GM23338 (cell line): ENCODE data around the gene CAT. TPM values are rescaled to one million over a fixed set of nuclear protein-coding genes. Genes with fewer than 3 reads are reported as not detected.

Experiments used
- ATAC-seq: fragments of 200-7000 bp; cut with Tn5 transposase; 3 replicates; pipeline ENCODE4 v1.9.1; 2020
- DNase-seq: peaks from one replicate; pipeline ENCODE4 v3.0.0-alpha.2; 2015; ENCODE audit warnings: low spot score
- H2AFZ ChIP-seq: fragments of 200-600 bp; sonication (generic); 2 replicates; pipeline ENCODE4 v1.8.0; 2016; ENCODE audit warnings: antibody characterized with exemption, mild to moderate bottlenecking, moderate library complexity
- H3F3A ChIP-seq: fragments of 200-600 bp; sonication (generic); replicated peaks from 2 replicates; pipeline ENCODE4 v1.8.0; 2017; ENCODE audit warnings: antibody characterized with exemption, mixed run types, low read depth
- H3K27ac ChIP-seq: fragments of 200-600 bp; sonication (generic); 2 replicates; pipeline ENCODE4 v1.6.1; 2016; ENCODE audit warnings: low read depth
- H3K27me3 ChIP-seq: fragments of 200-600 bp; sonication (generic); 2 replicates; pipeline ENCODE4 v1.8.0; 2016; ENCODE audit warnings: mild to moderate bottlenecking, mixed run types, moderate library complexity; ENCODE audit not compliant: insufficient read depth
- H3K36me3 ChIP-seq: fragments of 200-600 bp; sonication (generic); 2 replicates; pipeline ENCODE4 v1.8.0; 2016; ENCODE audit warnings: mild to moderate bottlenecking; ENCODE audit not compliant: insufficient read depth
- H3K4me1 ChIP-seq: fragments of 200-600 bp; sonication (generic); 2 replicates; pipeline ENCODE4 v1.8.0; 2016; ENCODE audit warnings: mild to moderate bottlenecking, moderate library complexity; ENCODE audit not compliant: insufficient read depth
- H3K4me2 ChIP-seq: fragments of 200-600 bp; sonication (generic); 2 replicates; pipeline ENCODE4 v1.7.1; 2017; ENCODE audit warnings: mixed run types
- H3K4me3 ChIP-seq: fragments of 200-600 bp; sonication (generic); 2 replicates; pipeline ENCODE4 v1.6.1; 2016; ENCODE audit warnings: mixed run types
- H3K79me2 ChIP-seq: fragments of 200-600 bp; sonication (generic); replicated peaks from 2 replicates; pipeline ENCODE4 v1.8.0; 2017; ENCODE audit warnings: mild to moderate bottlenecking; ENCODE audit not compliant: insufficient read depth
- H3K9me2 ChIP-seq: fragments of 200-600 bp; sonication (generic); 2 replicates; pipeline ENCODE4 v1.8.0; 2017; ENCODE audit not compliant: insufficient read depth
- H4K20me1 ChIP-seq: fragments of 200-600 bp; sonication (generic); replicated peaks from 2 replicates; pipeline ENCODE4 v1.8.0; 2017; ENCODE audit warnings: mild to moderate bottlenecking; ENCODE audit not compliant: insufficient read depth
- H3K27ac Mint-ChIP-seq: 2 replicates; pipeline ENCODE4 v1.8.0; 2020; ENCODE audit warnings: inconsistent platforms, mild to moderate bottlenecking, moderate library complexity, mixed read lengths
- H3K27me3 Mint-ChIP-seq: 3 replicates; pipeline ENCODE4 v1.8.0; 2022; ENCODE audit warnings: low read depth, mild to moderate bottlenecking, moderate library complexity, mixed read lengths, inconsistent platforms; ENCODE audit not compliant: insufficient read depth, poor library complexity
- H3K36me3 Mint-ChIP-seq: 3 replicates; pipeline ENCODE4 v1.8.0; 2021; ENCODE audit warnings: low read depth, mild to moderate bottlenecking, inconsistent platforms, moderate library complexity, mixed read lengths
- H3K4me1 Mint-ChIP-seq: 3 replicates; pipeline ENCODE4 v1.8.0; 2020; ENCODE audit warnings: mild to moderate bottlenecking, inconsistent platforms, mixed read lengths
- H3K4me3 Mint-ChIP-seq: 3 replicates; pipeline ENCODE4 v1.8.0; 2021; ENCODE audit warnings: moderate library complexity, mild to moderate bottlenecking, inconsistent platforms, mixed read lengths
- H3K9me3 Mint-ChIP-seq: 3 replicates; pipeline ENCODE4 v1.8.0; 2020; ENCODE audit warnings: moderate library complexity, mild to moderate bottlenecking, inconsistent platforms, mixed read lengths
- CREB1 ChIP-seq: fragments of 250-450 bp; sonication (Bioruptor Pico); IDR thresholded peaks from 2 replicates; pipeline ENCODE4 v1.5.0; 2020; ENCODE audit warnings: low read depth, mild to moderate bottlenecking, moderate library complexity
- polyA plus RNA-seq: library from polyadenylated mRNA; unstranded; fragments of >200 nt; fragmentation: Nextera tagmentation; extraction: Ambion mirVana; gene quantifications from 2 replicates; pipeline ENCODE4 v1.2.1, GENCODE V29; 2016
- total RNA-seq: library from RNA; depleted of rRNA; stranded (reverse); fragments of >200 nt; shearing (Covaris generic); gene quantifications from 2 replicates; pipeline ENCODE4 v1.2.3, GENCODE V29; 2014
- TF ChIP-seq, protein P1 (sequence below): fragments of 250-450 bp; sonication (Bioruptor Pico); IDR thresholded peaks from 2 replicates; pipeline ENCODE4 v1.5.0; 2020; ENCODE audit warnings: mild to moderate bottlenecking, moderate library complexity
- TF ChIP-seq, protein P2 (sequence below): IDR thresholded peaks from 2 replicates; pipeline ENCODE4 v1.6.1; 2016; ENCODE audit warnings: antibody characterized with exemption
- TF ChIP-seq, protein P3 (sequence below), 2 experiments: fragments of 200-600 bp in 1 of 2; sonication (generic) in 1 of 2; conservative IDR thresholded peaks; 2 replicates each; pipeline versions ENCODE4 v1.5.1 to v1.6.1; 2016 to 2017; ENCODE audit warnings: antibody characterized with exemption in 2 of 2, low read depth in 2 of 2, mild to moderate bottlenecking in 2 of 2, moderate library complexity in 1 of 2

Gene CAT
- total and polyA plus RNA-seq, 2 experiments from 2014 or later, result 15.9 to 24.0 TPM

DNA sequence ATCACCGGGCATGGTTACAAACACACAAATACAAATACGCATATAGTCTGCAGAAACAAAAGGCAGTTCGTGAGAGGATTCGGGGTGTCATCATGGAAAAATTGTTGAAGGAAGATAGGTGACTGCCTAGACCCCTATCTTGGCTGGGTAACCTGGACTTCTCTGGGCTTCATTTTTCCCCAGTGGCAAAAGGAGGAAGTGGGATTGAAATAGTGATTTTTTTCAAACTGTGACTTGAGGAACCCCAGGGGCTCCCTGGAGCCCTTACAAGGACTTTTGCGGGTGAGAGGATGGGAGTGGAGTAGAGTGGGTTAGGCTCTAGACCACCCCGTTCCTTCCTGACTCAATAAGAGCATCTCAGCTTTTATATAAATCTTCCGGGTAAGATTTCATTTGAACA, 75.9 kb downstream of the CAT start (continued):
- TF ChIP-seq, protein P1, sequence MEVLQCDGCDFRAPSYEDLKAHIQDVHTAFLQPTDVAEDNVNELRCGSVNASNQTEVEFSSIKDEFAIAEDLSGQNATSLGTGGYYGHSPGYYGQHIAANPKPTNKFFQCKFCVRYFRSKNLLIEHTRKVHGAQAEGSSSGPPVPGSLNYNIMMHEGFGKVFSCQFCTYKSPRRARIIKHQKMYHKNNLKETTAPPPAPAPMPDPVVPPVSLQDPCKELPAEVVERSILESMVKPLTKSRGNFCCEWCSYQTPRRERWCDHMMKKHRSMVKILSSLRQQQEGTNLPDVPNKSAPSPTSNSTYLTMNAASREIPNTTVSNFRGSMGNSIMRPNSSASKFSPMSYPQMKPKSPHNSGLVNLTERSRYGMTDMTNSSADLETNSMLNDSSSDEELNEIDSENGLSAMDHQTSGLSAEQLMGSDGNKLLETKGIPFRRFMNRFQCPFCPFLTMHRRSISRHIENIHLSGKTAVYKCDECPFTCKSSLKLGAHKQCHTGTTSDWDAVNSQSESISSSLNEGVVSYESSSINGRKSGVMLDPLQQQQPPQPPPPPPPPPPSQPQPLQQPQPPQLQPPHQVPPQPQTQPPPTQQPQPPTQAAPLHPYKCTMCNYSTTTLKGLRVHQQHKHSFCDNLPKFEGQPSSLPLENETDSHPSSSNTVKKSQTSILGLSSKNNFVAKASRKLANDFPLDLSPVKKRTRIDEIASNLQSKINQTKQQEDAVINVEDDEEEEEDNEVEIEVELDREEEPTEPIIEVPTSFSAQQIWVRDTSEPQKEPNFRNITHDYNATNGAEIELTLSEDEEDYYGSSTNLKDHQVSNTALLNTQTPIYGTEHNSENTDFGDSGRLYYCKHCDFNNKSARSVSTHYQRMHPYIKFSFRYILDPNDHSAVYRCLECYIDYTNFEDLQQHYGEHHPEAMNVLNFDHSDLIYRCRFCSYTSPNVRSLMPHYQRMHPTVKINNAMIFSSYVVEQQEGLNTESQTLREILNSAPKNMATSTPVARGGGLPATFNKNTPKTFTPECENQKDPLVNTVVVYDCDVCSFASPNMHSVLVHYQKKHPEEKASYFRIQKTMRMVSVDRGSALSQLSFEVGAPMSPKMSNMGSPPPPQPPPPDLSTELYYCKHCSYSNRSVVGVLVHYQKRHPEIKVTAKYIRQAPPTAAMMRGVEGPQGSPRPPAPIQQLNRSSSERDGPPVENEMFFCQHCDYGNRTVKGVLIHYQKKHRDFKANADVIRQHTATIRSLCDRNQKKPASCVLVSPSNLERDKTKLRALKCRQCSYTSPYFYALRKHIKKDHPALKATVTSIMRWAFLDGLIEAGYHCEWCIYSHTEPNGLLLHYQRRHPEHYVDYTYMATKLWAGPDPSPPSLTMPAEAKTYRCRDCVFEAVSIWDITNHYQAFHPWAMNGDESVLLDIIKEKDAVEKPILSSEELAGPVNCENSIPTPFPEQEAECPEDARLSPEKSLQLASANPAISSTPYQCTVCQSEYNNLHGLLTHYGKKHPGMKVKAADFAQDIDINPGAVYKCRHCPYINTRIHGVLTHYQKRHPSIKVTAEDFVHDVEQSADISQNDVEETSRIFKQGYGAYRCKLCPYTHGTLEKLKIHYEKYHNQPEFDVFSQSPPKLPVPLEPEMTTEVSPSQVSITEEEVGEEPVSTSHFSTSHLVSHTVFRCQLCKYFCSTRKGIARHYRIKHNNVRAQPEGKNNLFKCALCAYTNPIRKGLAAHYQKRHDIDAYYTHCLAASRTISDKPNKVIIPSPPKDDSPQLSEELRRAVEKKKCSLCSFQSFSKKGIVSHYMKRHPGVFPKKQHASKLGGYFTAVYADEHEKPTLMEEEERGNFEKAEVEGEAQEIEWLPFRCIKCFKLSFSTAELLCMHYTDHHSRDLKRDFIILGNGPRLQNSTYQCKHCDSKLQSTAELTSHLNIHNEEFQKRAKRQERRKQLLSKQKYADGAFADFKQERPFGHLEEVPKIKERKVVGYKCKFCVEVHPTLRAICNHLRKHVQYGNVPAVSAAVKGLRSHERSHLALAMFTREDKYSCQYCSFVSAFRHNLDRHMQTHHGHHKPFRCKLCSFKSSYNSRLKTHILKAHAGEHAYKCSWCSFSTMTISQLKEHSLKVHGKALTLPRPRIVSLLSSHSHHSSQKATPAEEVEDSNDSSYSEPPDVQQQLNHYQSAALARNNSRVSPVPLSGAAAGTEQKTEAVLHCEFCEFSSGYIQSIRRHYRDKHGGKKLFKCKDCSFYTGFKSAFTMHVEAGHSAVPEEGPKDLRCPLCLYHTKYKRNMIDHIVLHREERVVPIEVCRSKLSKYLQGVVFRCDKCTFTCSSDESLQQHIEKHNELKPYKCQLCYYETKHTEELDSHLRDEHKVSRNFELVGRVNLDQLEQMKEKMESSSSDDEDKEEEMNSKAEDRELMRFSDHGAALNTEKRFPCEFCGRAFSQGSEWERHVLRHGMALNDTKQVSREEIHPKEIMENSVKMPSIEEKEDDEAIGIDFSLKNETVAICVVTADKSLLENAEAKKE (CRISPR knock-in tag), result no peak
- TF ChIP-seq CREB1 (CRISPR knock-in tag), result no peak

DNA sequence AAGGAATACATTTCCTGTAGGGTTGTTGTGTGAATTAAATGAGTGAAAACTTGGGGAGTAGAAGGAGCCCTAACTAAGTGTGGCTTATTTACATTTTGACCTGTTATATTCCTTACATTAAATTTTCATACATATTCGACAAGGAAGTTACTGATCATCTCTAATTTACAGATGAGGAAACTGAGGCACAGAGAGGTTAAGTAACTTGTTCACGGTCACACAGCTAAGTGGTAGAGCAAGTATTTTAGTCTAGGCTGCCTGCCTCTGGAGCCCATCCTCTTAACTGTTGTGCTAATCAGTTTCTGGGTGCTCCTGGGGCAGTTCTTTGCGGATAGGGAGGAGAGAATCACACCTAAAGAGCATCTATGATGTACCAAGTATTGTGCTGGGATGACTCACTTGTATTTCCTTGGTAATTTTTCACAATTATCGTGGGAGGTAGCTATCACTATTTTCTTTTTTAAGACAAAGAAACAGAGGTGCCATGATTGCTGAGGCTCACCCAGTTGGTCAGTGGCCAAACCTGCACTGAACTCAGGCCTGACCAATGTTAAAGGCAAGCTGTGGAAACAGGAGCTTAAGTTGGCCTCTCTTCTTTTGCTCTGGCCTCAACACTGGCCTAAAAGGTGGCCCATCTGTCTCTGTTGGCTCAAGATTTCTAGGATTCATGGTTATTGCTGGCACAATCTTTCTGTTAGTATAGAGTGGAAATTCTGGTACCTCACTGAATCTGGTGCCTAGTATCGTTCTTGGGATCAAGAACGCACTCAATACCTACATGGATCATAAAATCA, 77.7 kb downstream of the CAT start:
- no peaks in the 10 kb centered on the region for H3K36me3 Mint-ChIP-seq
- Histone ChIP-seq H3K4me2 (no peak overlapping the region), H3K27me3 (no peaks in the 10 kb centered on the region), H3K79me2 (no peaks in the 10 kb centered on the region), H3K36me3 (no peaks in the 10 kb centered on the region), H3K4me1 (peaks cover 6% of the 10 kb centered on the region; the same call in 1 of the 2 replicates), H4K20me1 (no peaks in the 10 kb centered on the region), H3K27ac (no peak overlapping the region), H3K9me2 (no peaks in the 10 kb centered on the region; the same call in 1 of the 2 replicates), H3F3A (no peaks in the 10 kb centered on the region), H3K4me3 (no peak overlapping the region), H2AFZ (no peak overlapping the region; the same call in 1 of the 2 replicates)
- H3K27ac Mint-ChIP-seq, result no peak overlapping the region
- peaks cover 3% of the 10 kb centered on the region for H3K27me3 Mint-ChIP-seq
- ATAC-seq (no peak), DNase-seq (no peak)
- no peak overlapping the region for H3K4me3 Mint-ChIP-seq
- H3K4me1 Mint-ChIP-seq, result peaks cover 15% of the 10 kb centered on the region
- no peaks in the 10 kb centered on the region for H3K9me3 Mint-ChIP-seq
- TF ChIP-seq, protein P2, sequence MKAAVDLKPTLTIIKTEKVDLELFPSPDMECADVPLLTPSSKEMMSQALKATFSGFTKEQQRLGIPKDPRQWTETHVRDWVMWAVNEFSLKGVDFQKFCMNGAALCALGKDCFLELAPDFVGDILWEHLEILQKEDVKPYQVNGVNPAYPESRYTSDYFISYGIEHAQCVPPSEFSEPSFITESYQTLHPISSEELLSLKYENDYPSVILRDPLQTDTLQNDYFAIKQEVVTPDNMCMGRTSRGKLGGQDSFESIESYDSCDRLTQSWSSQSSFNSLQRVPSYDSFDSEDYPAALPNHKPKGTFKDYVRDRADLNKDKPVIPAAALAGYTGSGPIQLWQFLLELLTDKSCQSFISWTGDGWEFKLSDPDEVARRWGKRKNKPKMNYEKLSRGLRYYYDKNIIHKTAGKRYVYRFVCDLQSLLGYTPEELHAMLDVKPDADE, result no peak
- TF ChIP-seq, protein P3, sequence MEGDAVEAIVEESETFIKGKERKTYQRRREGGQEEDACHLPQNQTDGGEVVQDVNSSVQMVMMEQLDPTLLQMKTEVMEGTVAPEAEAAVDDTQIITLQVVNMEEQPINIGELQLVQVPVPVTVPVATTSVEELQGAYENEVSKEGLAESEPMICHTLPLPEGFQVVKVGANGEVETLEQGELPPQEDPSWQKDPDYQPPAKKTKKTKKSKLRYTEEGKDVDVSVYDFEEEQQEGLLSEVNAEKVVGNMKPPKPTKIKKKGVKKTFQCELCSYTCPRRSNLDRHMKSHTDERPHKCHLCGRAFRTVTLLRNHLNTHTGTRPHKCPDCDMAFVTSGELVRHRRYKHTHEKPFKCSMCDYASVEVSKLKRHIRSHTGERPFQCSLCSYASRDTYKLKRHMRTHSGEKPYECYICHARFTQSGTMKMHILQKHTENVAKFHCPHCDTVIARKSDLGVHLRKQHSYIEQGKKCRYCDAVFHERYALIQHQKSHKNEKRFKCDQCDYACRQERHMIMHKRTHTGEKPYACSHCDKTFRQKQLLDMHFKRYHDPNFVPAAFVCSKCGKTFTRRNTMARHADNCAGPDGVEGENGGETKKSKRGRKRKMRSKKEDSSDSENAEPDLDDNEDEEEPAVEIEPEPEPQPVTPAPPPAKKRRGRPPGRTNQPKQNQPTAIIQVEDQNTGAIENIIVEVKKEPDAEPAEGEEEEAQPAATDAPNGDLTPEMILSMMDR (conservative IDR thresholded peaks at IDR 0.05; ENCODE audit: low read depth in 2 of 2), result no peak
- TF ChIP-seq, protein P1 (CRISPR knock-in tag), result no peak
